Epithelial cell of esophagus (primary cell): ENCODE data around the gene ERMN.

Experiments
- DNase-seq: peaks from one replicate; pipeline ENCODE4 v3.0.0; 2010; ENCODE audit warnings: low read depth
- H3K4me3 ChIP-seq: 2 replicates; pipeline ENCODE4 v1.5.1; 2011; ENCODE audit warnings: mild to moderate bottlenecking, low read length, control low read depth
- CTCF ChIP-seq: IDR thresholded peaks from 2 replicates; pipeline ENCODE4 v1.5.1; 2011; ENCODE audit warnings: low read depth, mild to moderate bottlenecking, low read length, control low read depth, inconsistent platforms; ENCODE audit not compliant: insufficient read depth; ENCODE audit errors: missing control alignments

The ERMN gene

GRCh38 chr2:157327621-157328500, 2.2 kb upstream of the ERMN start:
- H3K4me3 ChIP-seq, result no peak overlapping the region
- peak; percentile 81 for DNase-seq
- TF ChIP-seq CTCF, result peak; percentile 98

- TF ChIP-seq CTCF, result no peak
- no peak overlapping the region for H3K4me3 ChIP-seq
- no peak for DNase-seq
Measured at GRCh38 chr2:157327200-157327599, 1.6 kb upstream of the ERMN start.

GRCh38 chr2:157326698-157327097, 1.1 kb upstream of the ERMN start:
- DNase-seq, result no peak
- no peak overlapping the region for H3K4me3 ChIP-seq
- TF ChIP-seq CTCF, result no peak

- no peak overlapping the region for H3K4me3 ChIP-seq
- no peak for TF ChIP-seq CTCF
- DNase-seq, result no peak
Measured at GRCh38 chr2:157324331-157324843, 1.2 kb downstream of the ERMN start.

- no peak for TF ChIP-seq CTCF
- DNase-seq, result no peak
- H3K4me3 ChIP-seq, result no peak overlapping the region
Measured at GRCh38 chr2:157322432-157322831, 3.2 kb downstream of the ERMN start.

GRCh38 chr2:157321466-157321865, 4.2 kb downstream of the ERMN start:
- H3K4me3 ChIP-seq, result no peak overlapping the region
- no peak for TF ChIP-seq CTCF
- no peak for DNase-seq
